ENCODE data around the gene ACOX1. TPM values are rescaled to one million over a fixed set of nuclear protein-coding genes. Genes with fewer than 3 reads are reported as not detected.

ACOX1 gene
- total and polyA plus RNA-seq, 2 of the 13 experiments (the other 11 are each of a cell fraction or from before 2014, with no cell fraction given), result 86.4 to 120 TPM

GRCh38 chr17:75891605-75892555 lies 87.1 kb downstream of the ACOX1 start (continued):
- TF ChIP-seq TFDP2 (CRISPR knock-in tag; IDR thresholded peaks at IDR 0.05), result peak; percentile 40; the same call in 1 of the 2 replicates
- TF ChIP-seq GLI4 (CRISPR knock-in tag; IDR thresholded peaks at IDR 0.05; ENCODE audit: borderline replicate concordance), result no peak; the same call in 1 of the 2 replicates
- TF ChIP-seq SNAPC2 (CRISPR knock-in tag; IDR thresholded peaks at IDR 0.05), result peak; percentile 42; the same call in 1 of the 2 replicates
- TF ChIP-seq ZNF724P (CRISPR knock-in tag; IDR thresholded peaks at IDR 0.05; ENCODE audit: borderline replicate concordance), result no peak
- no peak; the same call in none of the 2 replicates for TF ChIP-seq STAT6 (CRISPR knock-in tag; IDR thresholded peaks at IDR 0.05; ENCODE audit: borderline replicate concordance)
- no peak for TF ChIP-seq ZFAT (CRISPR knock-in tag; conservative IDR thresholded peaks at IDR 0.05)
- no peak for TF ChIP-seq RBFOX2 (IDR thresholded peaks at IDR 0.05; ENCODE audit: low read depth, low read length)
- peak; percentile 90 for TF ChIP-seq AGO1 (IDR thresholded peaks at IDR 0.05; ENCODE audit: low read depth, low read length, poor library complexity, severe bottlenecking)
- no peak for TF ChIP-seq U2AF2 (IDR thresholded peaks at IDR 0.05; ENCODE audit: low read depth, low read length)
- TF ChIP-seq CEBPZ (IDR thresholded peaks at IDR 0.05; ENCODE audit: low read length), result no peak
- no peak for TF ChIP-seq RELA (CRISPR knock-in tag; IDR thresholded peaks at IDR 0.05)
- TF ChIP-seq CENPX (CRISPR knock-in tag; IDR thresholded peaks at IDR 0.05), result no peak
- no peak for TF ChIP-seq CHD4 (IDR thresholded peaks at IDR 0.05; ENCODE audit: borderline replicate concordance, low read length)
- TF ChIP-seq, protein P1, sequence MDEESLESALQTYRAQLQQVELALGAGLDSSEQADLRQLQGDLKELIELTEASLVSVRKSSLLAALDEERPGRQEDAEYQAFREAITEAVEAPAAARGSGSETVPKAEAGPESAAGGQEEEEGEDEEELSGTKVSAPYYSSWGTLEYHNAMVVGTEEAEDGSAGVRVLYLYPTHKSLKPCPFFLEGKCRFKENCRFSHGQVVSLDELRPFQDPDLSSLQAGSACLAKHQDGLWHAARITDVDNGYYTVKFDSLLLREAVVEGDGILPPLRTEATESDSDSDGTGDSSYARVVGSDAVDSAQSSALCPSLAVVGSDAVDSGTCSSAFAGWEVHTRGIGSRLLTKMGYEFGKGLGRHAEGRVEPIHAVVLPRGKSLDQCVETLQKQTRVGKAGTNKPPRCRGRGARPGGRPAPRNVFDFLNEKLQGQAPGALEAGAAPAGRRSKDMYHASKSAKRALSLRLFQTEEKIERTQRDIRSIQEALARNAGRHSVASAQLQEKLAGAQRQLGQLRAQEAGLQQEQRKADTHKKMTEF (CRISPR knock-in tag; IDR thresholded peaks at IDR 0.05), result peak; percentile 68
- 0 out of 2 replicates have a peak, but pooled peaks have one; percentile 22 for TF ChIP-seq HBP1 (CRISPR knock-in tag; IDR thresholded peaks at IDR 0.05; ENCODE audit: low read depth)
- TF ChIP-seq CBX1 (IDR thresholded peaks at IDR 0.05; ENCODE audit: low read depth), result no peak
- no peak for TF ChIP-seq ZNF737 (CRISPR knock-in tag; IDR thresholded peaks at IDR 0.05; ENCODE audit: borderline replicate concordance)
